H9 (cell line): ENCODE results near the gene CBX8. TPM values are rescaled to one million over a fixed set of nuclear protein-coding genes. Genes with fewer than 3 reads are reported as not detected.

Source experiments
- DNase-seq: peaks from one replicate; pipeline ENCODE4 v3.0.0-alpha.2; 2017
- H2AFZ ChIP-seq: one replicate; pipeline ENCODE4 v1.6.1; 2013; ENCODE audit warnings: mild to moderate bottlenecking, low read length, control low read depth, moderate library complexity
- H2AK5ac ChIP-seq: 2 replicates; pipeline ENCODE4 v1.6.1; 2013; ENCODE audit warnings: low read length, control low read depth, mixed read lengths; ENCODE audit not compliant: insufficient read length
- H2BK120ac ChIP-seq: one replicate; pipeline ENCODE4 v1.6.1; 2013; ENCODE audit warnings: low read depth, mild to moderate bottlenecking, low read length, control low read depth, inconsistent platforms; ENCODE audit not compliant: poor library complexity, severe bottlenecking
- H2BK12ac ChIP-seq: 2 replicates; pipeline ENCODE4 v1.6.1; 2013; ENCODE audit warnings: low read length, control low read depth, mixed read lengths, low read depth; ENCODE audit not compliant: insufficient read length
- H2BK15ac ChIP-seq: 2 replicates; pipeline ENCODE4 v1.6.1; 2013; ENCODE audit warnings: low read depth, low read length, control low read depth
- H2BK20ac ChIP-seq: one replicate; pipeline ENCODE4 v1.6.1; 2013; ENCODE audit warnings: low read depth, mild to moderate bottlenecking, low read length, control low read depth, inconsistent platforms; ENCODE audit not compliant: poor library complexity, severe bottlenecking
- H2BK5ac ChIP-seq: 2 replicates; pipeline ENCODE4 v1.6.1; 2013; ENCODE audit warnings: low read length, control low read depth, mixed read lengths; ENCODE audit not compliant: insufficient read length
- H3K14ac ChIP-seq: 2 replicates; pipeline ENCODE4 v1.6.1; 2013; ENCODE audit warnings: low read length, control low read depth; ENCODE audit not compliant: insufficient read depth
- H3K18ac ChIP-seq: 2 replicates; pipeline ENCODE4 v1.6.1; 2013; ENCODE audit warnings: low read depth, mild to moderate bottlenecking, mixed read lengths, low read length, control low read depth; ENCODE audit not compliant: insufficient read length
- H3K23ac ChIP-seq: 2 replicates; pipeline ENCODE4 v1.6.1; 2013; ENCODE audit warnings: low read length, control low read depth, mixed read lengths, low read depth; ENCODE audit not compliant: insufficient read length
- H3K23me2 ChIP-seq: 2 replicates; pipeline ENCODE4 v1.6.1; 2013; ENCODE audit warnings: low read depth, mild to moderate bottlenecking, mixed read lengths, low read length, control low read depth; ENCODE audit not compliant: insufficient read length, poor library complexity, severe bottlenecking
- H3K27ac ChIP-seq: 2 replicates; pipeline ENCODE4 v1.5.1; 2013; ENCODE audit warnings: low read length, control low read depth, mixed read lengths, low read depth; ENCODE audit not compliant: insufficient read length
- H3K27me3 ChIP-seq: 2 replicates; pipeline ENCODE4 v1.6.1; 2013; ENCODE audit warnings: low read length, control low read depth, inconsistent platforms; ENCODE audit not compliant: insufficient read depth
- H3K4ac ChIP-seq: 2 replicates; pipeline ENCODE4 v1.6.1; 2013; ENCODE audit warnings: low read depth, mild to moderate bottlenecking, control low read depth, inconsistent platforms, low read length, moderate library complexity
- H3K4me1 ChIP-seq: 2 replicates; pipeline ENCODE4 v1.6.1; 2013; ENCODE audit warnings: low read length, control low read depth, inconsistent platforms; ENCODE audit not compliant: insufficient read depth
- H3K4me2 ChIP-seq: 2 replicates; pipeline ENCODE4 v1.6.1; 2013; ENCODE audit warnings: low read length, control low read depth, mixed read lengths; ENCODE audit not compliant: insufficient read length, insufficient read depth
- H3K56ac ChIP-seq: 2 replicates; pipeline ENCODE4 v1.6.1; 2013; ENCODE audit warnings: low read depth, mild to moderate bottlenecking, mixed read lengths, low read length, control low read depth; ENCODE audit not compliant: insufficient read length
- H3K79me1 ChIP-seq: 2 replicates; pipeline ENCODE4 v1.6.1; 2013; ENCODE audit warnings: low read depth, mild to moderate bottlenecking, moderate library complexity, low read length, control low read depth, inconsistent platforms; ENCODE audit not compliant: insufficient read depth, poor library complexity, severe bottlenecking
- H3K79me2 ChIP-seq: 2 replicates; pipeline ENCODE4 v1.6.1; 2013; ENCODE audit warnings: low read length, control low read depth, inconsistent platforms; ENCODE audit not compliant: insufficient read depth
- H3K9ac ChIP-seq: 2 replicates; pipeline ENCODE4 v1.6.1; 2013; ENCODE audit warnings: low read length, control low read depth, mixed read lengths; ENCODE audit not compliant: insufficient read length; ENCODE audit errors: extremely low read depth
- H3K9me3 ChIP-seq: one replicate; pipeline ENCODE4 v1.6.1; 2013; ENCODE audit warnings: low read depth, low read length, inconsistent platforms; ENCODE audit not compliant: control insufficient read depth
- H3T11ph ChIP-seq: one replicate; pipeline ENCODE4 v1.6.1; 2013; ENCODE audit warnings: mild to moderate bottlenecking, low read length, control low read depth, inconsistent platforms
- H4K20me1 ChIP-seq: one replicate; pipeline ENCODE4 v1.6.1; 2013; ENCODE audit not compliant: control insufficient read depth, insufficient read length, insufficient read depth
- H4K5ac ChIP-seq: 2 replicates; pipeline ENCODE4 v1.6.1; 2013; ENCODE audit warnings: low read depth, mild to moderate bottlenecking, mixed read lengths, low read length, control low read depth; ENCODE audit not compliant: insufficient read length
- H4K8ac ChIP-seq: replicated peaks from 2 replicates; pipeline ENCODE4 v1.6.1; 2013; ENCODE audit warnings: low read length, control low read depth, mixed read lengths, low read depth; ENCODE audit not compliant: insufficient read length
- H4K91ac ChIP-seq: 2 replicates; pipeline ENCODE4 v1.6.1; 2013; ENCODE audit warnings: low read depth, mild to moderate bottlenecking, moderate library complexity, mixed read lengths, low read length, control low read depth; ENCODE audit not compliant: insufficient read length
- H3K27ac Mint-ChIP-seq, 3 experiments: 2 replicates in 2 of 3; 3 replicates in 1 of 3; pipeline ENCODE4 v1.8.0; 2020 to 2021; ENCODE audit warnings: mixed read lengths in 3 of 3, mild to moderate bottlenecking in 1 of 3, moderate library complexity in 1 of 3
- H3K27me3 Mint-ChIP-seq: 2 replicates; pipeline ENCODE4 v1.8.0; 2021; ENCODE audit warnings: low read depth, mild to moderate bottlenecking, moderate library complexity, mixed read lengths
- H3K36me3 Mint-ChIP-seq, 3 experiments: 2 replicates in 2 of 3; 3 replicates in 1 of 3; pipeline ENCODE4 v1.8.0; 2020 to 2021; ENCODE audit warnings: low read depth in 3 of 3, mixed read lengths in 3 of 3; ENCODE audit not compliant: insufficient read depth in 1 of 3
- H3K4me1 Mint-ChIP-seq, 2 experiments: 2 replicates each; pipeline ENCODE4 v1.8.0; 2020; ENCODE audit warnings: mixed read lengths in 2 of 2
- H3K4me3 Mint-ChIP-seq, 2 experiments: 2 replicates in 1 of 2; 3 replicates in 1 of 2; pipeline ENCODE4 v1.8.0; 2020 to 2021; ENCODE audit warnings: mild to moderate bottlenecking in 2 of 2, mixed read lengths in 2 of 2, moderate library complexity in 1 of 2
- H3K9me3 Mint-ChIP-seq, 2 experiments: 2 replicates in 1 of 2; 3 replicates in 1 of 2; pipeline ENCODE4 v1.8.0; 2020; ENCODE audit warnings: mild to moderate bottlenecking in 2 of 2, mixed read lengths in 2 of 2, moderate library complexity in 1 of 2
- CTCF ChIP-seq: fragments of 200-600 bp; sonication (generic); conservative IDR thresholded peaks from 3 replicates; pipeline ENCODE4 v1.8.0; 2021; ENCODE audit warnings: antibody characterized with exemption, mild to moderate bottlenecking
- WGBS: extraction: QIAGEN DNeasy Blood & Tissue Kit; methylation state at CpG from one replicate; pipeline ENCODE4 v1.1.7; 2013; ENCODE audit warnings: missing lambda C conversion rate, low lambda C conversion rate, mixed read lengths; ENCODE audit not compliant: insufficient read length; ENCODE audit errors: extremely low coverage; 5-methylcytosine and 5-hydroxymethylcytosine counted together
- total RNA-seq: library from RNA; stranded (reverse); gene quantifications from 2 replicates; pipeline ENCODE4 v1.2.1, GENCODE V29; 2021

The CBX8 gene
- total RNA-seq, 1 experiment from 2014 or later, result 1.2 TPM

- Histone ChIP-seq H3T11ph (no peak overlapping the region), H3K9ac (no peak overlapping the region), H4K20me1 (no peaks in the 10 kb centered on the region), H3K4ac (no peak overlapping the region), H2BK20ac (no peak overlapping the region), H2AK5ac (no peak overlapping the region), H3K27ac (no peak overlapping the region), H3K56ac (no peak overlapping the region), H4K5ac (no peak overlapping the region), H4K8ac (no peak overlapping the region), H3K79me1 (no peaks in the 10 kb centered on the region), H2BK5ac (no peak overlapping the region), H3K4me1 (no peaks in the 10 kb centered on the region), H3K27me3 (peaks cover 32% of the 10 kb centered on the region; the same call in 1 of the 2 replicates), H2AFZ (no peak overlapping the region), H4K91ac (no peak overlapping the region), H3K9me3 (no peaks in the 10 kb centered on the region), H3K79me2 (no peaks in the 10 kb centered on the region), H3K4me2 (no peak overlapping the region), H2BK15ac (no peak overlapping the region), H3K23ac (no peak overlapping the region), H3K23me2 (no peaks in the 10 kb centered on the region), H2BK12ac (no peak overlapping the region), H3K18ac (no peak overlapping the region), H3K14ac (no peak overlapping the region), H2BK120ac (no peak overlapping the region)
- peaks cover 7 to 13% of the 10 kb centered on the region in 2 experiments; a peak in 4 of 5 replicates for H3K9me3 Mint-ChIP-seq
- no peak for TF ChIP-seq CTCF
- no CpG with 5 or more reads among the region's 11 CpGs for WGBS
- peaks cover 0 to 5% (median 3%) of the 10 kb centered on the region in 3 experiments; a peak in 4 of 7 replicates for H3K36me3 Mint-ChIP-seq
- peaks cover 100% of the 10 kb centered on the region for H3K27me3 Mint-ChIP-seq
- no peak overlapping the region for H3K4me3 Mint-ChIP-seq
- H3K27ac Mint-ChIP-seq, result no peak overlapping the region
- H3K4me1 Mint-ChIP-seq, result peaks cover 11 to 12% of the 10 kb centered on the region in 2 experiments
- no peak for DNase-seq
These were observed 29.4 kb upstream of the CBX8 start for GRCh38 chr17:79826204-79826680.
